ENCODE data around the gene ASB16.

DNA sequence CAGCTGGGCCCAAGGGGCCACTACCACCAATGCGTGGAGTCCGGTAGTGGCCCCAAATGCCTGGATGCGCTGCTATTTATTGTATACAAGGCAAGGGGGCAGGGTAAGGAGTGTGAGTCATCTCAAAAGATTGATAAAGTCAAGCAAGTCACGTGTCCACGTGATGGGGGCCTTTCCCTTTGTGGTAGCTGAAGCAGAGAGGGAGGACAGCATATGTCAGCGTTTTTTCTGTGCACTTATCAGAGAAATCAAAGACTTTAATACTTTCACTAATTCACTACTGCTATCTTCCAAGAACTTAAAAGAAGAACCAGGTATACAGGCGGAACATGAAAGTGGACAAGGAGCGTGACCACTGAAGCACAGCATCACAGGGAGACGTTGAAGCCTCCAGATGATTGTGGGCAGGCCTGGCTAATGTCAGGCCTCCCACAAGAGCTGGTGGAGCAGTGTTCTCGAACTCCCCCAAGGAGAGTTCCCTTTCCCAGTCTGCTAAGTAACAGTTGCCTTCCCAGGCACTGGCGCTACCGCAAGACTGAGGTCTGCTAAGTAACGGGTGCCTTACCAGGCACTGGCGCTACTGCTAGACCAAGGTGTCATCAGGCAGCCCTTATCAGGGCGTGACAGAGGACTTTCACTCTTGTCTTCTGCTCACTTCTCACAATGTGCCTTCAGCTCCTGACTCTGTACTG is 10.8 kb upstream of the ASB16 start:
- TF ChIP-seq POLR2AphosphoS5 (IDR thresholded peaks at IDR 0.05; ENCODE audit: low read depth, low read length) (no peak), CTCF (IDR thresholded peaks at IDR 0.05 in 2 of 3, conservative IDR thresholded peaks at IDR 0.05 in 1 of 3; ENCODE audit: borderline replicate concordance in 1 of 3, insufficient read depth in 1 of 3, low read depth in 2 of 3, low read length in 2 of 3) (no peak), ELF1 (IDR thresholded peaks at IDR 0.05; ENCODE audit: borderline replicate concordance, low read depth) (no peak), CEBPB (IDR thresholded peaks at IDR 0.05; ENCODE audit: low read depth) (no peak), POLR2A (IDR thresholded peaks at IDR 0.05; ENCODE audit: borderline replicate concordance, extremely low read depth, insufficient read depth, insufficient read length) (no peak), RAD21 (IDR thresholded peaks at IDR 0.05; ENCODE audit: low read depth) (no peak), EZH2 (IDR thresholded peaks at IDR 0.05) (no peak), YY1 (IDR thresholded peaks at IDR 0.05; ENCODE audit: extremely low read depth, insufficient replicate concordance, low read depth, low read length) (no peak), SP1 (IDR thresholded peaks at IDR 0.05; ENCODE audit: low read depth) (no peak), ZFX (IDR thresholded peaks at IDR 0.05) (no peak)
- TF ChIP-seq, protein P1, sequence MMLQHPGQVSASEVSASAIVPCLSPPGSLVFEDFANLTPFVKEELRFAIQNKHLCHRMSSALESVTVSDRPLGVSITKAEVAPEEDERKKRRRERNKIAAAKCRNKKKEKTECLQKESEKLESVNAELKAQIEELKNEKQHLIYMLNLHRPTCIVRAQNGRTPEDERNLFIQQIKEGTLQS (IDR thresholded peaks at IDR 0.05): no peak

Measured in HCT116 (cell line).